Astrocyte of the cerebellum (primary cell): ENCODE results near the gene CPED1.
"Not testable (repeated sequence)": the region's sequence is repeated elsewhere in the genome, so short reads cannot be mapped to it uniquely, and the experiment has no call there.

Experiments used
- DNase-seq: peaks from one replicate; pipeline ENCODE4 v3.0.0-alpha.2; 2011; ENCODE audit warnings: low read depth
- H3K4me3 ChIP-seq: 2 replicates; pipeline ENCODE4 v1.5.1; 2011; ENCODE audit warnings: mild to moderate bottlenecking, low read depth, low read length, moderate library complexity
- in situ Hi-C: cut with HindIII; loops from 2 replicates; pipeline ENCODE4 v1.10.0; 2017; ENCODE audit warnings: low sequenced_read_pairs
- TF ChIP-seq, protein P1 (sequence below): IDR thresholded peaks from 2 replicates; pipeline ENCODE4 v1.5.1; 2012; ENCODE audit warnings: low read length, low read depth, moderate library complexity, mild to moderate bottlenecking; ENCODE audit errors: missing control alignments

CPED1 gene

DNA sequence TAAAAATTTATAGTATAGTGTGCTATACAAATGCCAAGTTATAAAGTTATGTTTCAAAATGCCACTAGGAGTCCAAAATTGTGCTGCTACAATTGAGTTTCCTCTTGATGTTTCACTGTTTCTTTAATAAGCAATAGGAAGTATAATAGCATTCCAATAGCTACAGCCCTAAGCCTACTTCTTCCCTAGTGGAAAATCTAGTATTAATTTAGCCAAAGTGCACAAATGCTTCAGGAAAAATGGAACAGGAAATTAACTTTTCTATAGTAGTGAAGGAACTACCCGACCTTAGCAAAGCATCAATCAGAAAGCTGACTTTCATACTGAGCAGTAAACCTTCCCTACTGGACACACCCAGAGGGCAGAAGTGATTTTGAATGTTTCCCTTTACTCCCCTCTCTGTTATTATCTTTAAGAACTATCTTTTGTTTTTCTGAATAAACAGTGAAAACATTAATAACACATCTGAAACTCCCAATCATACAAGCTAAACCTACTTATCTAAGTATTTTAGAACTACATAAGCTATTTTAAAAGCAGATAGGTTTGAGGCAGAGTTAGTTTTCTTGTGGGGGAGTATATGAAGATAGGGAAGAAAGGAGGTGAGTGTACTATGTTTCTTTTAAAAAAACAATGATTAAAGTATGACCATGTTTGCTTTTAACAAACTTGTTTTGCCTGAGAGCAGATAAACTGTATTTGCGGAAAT is 13.7 kb downstream of the CPED1 start:
- no peak for DNase-seq
- in situ Hi-C loops: no loop called here
- TF ChIP-seq, protein P1, sequence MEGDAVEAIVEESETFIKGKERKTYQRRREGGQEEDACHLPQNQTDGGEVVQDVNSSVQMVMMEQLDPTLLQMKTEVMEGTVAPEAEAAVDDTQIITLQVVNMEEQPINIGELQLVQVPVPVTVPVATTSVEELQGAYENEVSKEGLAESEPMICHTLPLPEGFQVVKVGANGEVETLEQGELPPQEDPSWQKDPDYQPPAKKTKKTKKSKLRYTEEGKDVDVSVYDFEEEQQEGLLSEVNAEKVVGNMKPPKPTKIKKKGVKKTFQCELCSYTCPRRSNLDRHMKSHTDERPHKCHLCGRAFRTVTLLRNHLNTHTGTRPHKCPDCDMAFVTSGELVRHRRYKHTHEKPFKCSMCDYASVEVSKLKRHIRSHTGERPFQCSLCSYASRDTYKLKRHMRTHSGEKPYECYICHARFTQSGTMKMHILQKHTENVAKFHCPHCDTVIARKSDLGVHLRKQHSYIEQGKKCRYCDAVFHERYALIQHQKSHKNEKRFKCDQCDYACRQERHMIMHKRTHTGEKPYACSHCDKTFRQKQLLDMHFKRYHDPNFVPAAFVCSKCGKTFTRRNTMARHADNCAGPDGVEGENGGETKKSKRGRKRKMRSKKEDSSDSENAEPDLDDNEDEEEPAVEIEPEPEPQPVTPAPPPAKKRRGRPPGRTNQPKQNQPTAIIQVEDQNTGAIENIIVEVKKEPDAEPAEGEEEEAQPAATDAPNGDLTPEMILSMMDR: no peak
- H3K4me3 ChIP-seq: no peak overlapping the region

DNA sequence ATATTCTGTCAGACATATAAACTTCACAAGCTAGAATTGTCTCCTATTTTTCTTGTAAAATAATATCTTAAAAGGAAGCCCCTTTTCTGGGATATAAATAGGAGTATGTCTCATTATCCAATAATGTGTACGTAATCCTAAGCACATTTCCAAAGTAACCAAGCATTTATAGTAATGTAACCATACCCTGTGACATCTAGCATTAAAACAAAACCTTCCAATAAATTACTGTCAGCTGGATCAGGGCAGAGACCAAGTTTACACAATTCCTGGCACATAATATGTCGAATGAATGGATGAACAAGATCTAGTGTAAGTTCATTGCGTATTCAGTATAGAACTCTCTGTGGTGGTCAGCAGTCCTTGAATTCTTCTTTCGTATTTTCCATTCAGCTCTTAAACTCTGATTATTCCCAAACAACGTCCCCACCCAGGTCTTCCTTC is 14.3 kb downstream of the CPED1 start:
- no peak for DNase-seq
- no peak overlapping the region for H3K4me3 ChIP-seq
- in situ Hi-C loops: no loop called here
- TF ChIP-seq, protein P1: no peak

DNA sequence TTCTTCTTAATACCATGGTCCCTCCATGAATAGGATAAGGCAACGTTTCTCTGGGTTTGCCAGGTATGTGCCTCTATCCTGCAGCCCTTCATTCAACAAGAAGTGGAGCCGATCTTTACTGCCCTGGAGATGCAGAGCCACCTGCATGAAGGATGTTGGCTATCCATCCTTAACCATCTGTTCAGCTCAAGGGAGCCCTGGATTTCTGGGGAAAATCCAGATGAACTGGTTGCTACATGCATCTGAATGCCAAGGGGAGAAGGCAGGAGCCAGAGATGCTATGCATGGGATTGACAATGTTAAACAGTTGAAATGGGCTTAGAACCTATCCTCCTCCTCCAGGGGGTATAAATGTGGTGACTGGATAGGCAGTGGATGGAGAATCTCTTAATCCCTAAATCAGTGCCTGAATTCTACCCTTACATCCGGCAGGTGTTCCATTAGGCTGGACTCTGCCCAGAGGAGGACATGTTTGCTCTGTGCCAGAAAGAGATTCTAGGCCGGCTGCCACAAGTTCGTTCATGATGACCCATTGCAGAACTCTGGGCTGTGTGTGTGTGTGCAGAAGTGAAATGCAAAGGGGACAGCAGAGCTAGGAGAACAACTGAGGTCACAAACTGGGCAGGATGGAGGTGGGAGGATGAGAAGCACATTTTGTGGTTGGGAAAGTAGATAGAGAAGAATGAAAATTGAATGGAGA is 15.6 kb downstream of the CPED1 start:
- TF ChIP-seq, protein P1: no peak
- DNase-seq: no peak
- no peak overlapping the region for H3K4me3 ChIP-seq
- in situ Hi-C loops: no loop called here

DNA sequence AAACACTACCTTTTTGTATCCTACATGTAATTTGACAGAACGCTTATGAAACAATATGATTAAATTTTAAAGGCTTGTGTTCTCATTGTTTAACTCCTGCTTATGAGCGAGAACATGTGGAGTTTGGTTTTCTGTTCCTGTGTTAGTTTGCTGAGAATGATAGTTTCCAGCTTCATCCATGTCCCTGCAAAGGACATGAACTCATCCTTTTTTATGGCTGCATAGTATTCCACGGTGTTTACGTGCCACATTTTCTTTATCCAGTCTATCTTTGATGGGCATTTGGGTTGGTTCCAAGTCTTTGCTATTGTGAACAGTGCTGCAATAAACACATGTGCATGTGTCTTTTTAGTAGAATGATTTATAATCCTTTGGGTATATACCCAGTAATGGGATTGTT is 16.5 kb downstream of the CPED1 start:
- in situ Hi-C loops, DNase-seq, H3K4me3 ChIP-seq: not testable (repeated sequence)

DNA sequence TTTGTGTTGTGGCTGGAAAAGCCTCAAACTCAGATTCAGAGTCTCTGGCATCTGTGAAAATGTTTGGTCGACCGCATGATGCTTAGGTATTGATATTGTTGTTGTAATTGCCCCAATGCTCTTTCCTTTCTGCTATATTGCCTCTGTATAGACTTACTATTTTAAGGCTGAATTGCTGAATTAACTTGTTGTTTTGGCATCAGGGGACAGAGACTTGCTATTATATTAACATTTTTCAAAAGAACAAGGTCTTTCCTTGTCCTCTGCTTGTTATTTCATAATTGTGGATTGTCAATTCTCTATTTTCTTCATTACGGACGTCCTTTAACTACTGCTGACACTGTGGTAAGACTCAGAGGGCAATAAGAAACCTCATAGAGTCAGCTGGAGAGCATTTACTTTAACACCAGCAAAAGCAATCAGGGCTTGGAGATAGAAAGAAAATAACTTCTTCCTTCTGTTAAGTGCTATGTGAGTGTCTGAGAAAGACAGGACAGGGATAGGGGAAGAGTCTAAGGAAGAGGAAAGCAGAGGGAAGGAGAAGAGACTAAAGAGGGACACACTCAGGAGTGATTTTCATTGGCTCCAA is 17.6 kb downstream of the CPED1 start:
- no peak overlapping the region for H3K4me3 ChIP-seq
- no peak for DNase-seq
- TF ChIP-seq, protein P1: no peak
- in situ Hi-C loops: no loop called here

DNA sequence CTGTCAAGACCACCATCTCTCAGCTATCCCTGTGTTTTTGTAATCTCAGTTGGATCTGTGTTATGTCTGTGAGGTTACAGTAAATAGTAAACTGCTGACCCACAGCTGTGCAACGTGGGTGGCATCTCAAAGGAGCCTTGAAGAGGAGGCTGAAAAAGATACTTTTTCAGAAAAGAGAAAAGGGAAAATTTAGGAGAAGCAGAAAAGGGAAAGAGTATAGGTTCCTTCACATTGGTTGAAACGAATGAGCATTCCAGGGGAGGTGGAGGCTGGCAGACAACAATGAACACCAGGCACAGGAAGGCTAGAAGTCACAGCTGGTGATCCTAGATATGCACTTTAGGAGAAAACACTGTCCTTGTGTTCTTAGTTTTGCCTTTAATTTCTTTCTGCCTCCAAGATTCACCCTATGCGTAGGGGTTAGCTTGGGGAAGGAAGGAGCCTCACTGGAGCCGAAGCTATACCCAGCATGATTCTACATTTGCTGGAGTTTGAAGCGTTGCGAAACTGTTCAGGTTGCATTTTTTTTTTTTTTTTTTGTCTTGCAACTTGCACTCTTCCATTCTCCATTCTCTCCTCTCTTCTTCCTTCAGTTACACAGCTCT is 18.3 kb downstream of the CPED1 start:
- TF ChIP-seq, protein P1: no peak
- DNase-seq: no peak
- in situ Hi-C loops: no loop called here
- H3K4me3 ChIP-seq: no peak overlapping the region
